SK-N-MC (cell line): ENCODE measurements around the gene LRP6.

Source experiments
- DNase-seq: peaks from one replicate; pipeline ENCODE4 v3.0.0-alpha.2; 2011; ENCODE audit warnings: low read depth, low spot score
- H3K27ac ChIP-seq: fragments of 200-600 bp; sonication (generic); 2 replicates; pipeline ENCODE4 v1.5.1; 2016; ENCODE audit warnings: mixed run types
- H3K36me3 ChIP-seq: fragments of 200-600 bp; sonication (generic); 2 replicates; pipeline ENCODE4 v1.6.1; 2017; ENCODE audit warnings: antibody characterized with exemption, low read length, mixed read lengths; ENCODE audit not compliant: insufficient read depth
- H3K4me3 ChIP-seq: fragments of 200-600 bp; sonication (generic); 2 replicates; pipeline ENCODE4 v1.5.1; 2016
- H3K9ac ChIP-seq: fragments of 200-600 bp; sonication (generic); 2 replicates; pipeline ENCODE4 v1.8.0; 2017; ENCODE audit warnings: mixed run types, mixed read lengths; ENCODE audit not compliant: insufficient read length
- H3K9me3 ChIP-seq: fragments of 200-600 bp; sonication (generic); 2 replicates; pipeline ENCODE4 v1.6.1; 2017; ENCODE audit warnings: low read depth, mild to moderate bottlenecking, antibody characterized with exemption, low read length, moderate library complexity, mixed read lengths
- EZH2 ChIP-seq: fragments of 200-600 bp; sonication (generic); IDR thresholded peaks from one replicate; pipeline ENCODE4 v1.6.1; 2017; ENCODE audit warnings: antibody characterized with exemption
- FOXP2 ChIP-seq: optimal IDR thresholded peaks from 2 replicates; pipeline ENCODE3; 2011; ENCODE audit warnings: mild to moderate bottlenecking, moderate library complexity; ENCODE audit not compliant: insufficient read depth; ENCODE audit errors: extremely low read length, control extremely low read depth
- POLR2AphosphoS5 ChIP-seq: IDR thresholded peaks from 2 replicates; pipeline ENCODE4 v1.6.1; 2012; ENCODE audit warnings: mild to moderate bottlenecking, low read depth, low read length, borderline replicate concordance

LRP6 gene

DNA sequence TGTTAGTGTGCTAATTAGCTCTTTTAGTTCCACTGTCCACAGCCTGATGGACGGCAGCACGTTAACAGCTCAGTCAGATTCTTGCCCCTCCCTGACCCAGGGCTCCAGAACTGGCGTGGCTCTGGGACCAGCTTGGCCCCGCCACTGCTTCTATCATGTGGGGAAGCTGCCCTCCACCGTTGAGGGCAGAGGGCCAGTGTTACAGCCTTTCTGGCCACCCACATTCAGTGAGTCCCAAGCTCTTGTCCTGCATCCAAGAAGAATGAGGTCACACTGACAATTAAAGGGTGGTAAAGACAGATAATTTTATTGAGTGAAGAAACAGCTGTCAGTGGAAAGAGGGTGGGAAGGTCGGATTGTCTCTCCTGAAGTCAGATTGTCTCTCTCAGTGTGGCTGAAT is 159.2 kb downstream of the LRP6 start:
- Histone ChIP-seq H3K36me3 (no peaks in the 10 kb centered on the region; the same call in 1 of the 2 replicates), H3K27ac (no peak overlapping the region), H3K4me3 (no peak overlapping the region), H3K9ac (no peak overlapping the region), H3K9me3 (peaks cover 9% of the 10 kb centered on the region; the same call in 1 of the 2 replicates)
- no peak for DNase-seq
- TF ChIP-seq FOXP2 (no peak), EZH2 (no peak), POLR2AphosphoS5 (no peak)

DNA sequence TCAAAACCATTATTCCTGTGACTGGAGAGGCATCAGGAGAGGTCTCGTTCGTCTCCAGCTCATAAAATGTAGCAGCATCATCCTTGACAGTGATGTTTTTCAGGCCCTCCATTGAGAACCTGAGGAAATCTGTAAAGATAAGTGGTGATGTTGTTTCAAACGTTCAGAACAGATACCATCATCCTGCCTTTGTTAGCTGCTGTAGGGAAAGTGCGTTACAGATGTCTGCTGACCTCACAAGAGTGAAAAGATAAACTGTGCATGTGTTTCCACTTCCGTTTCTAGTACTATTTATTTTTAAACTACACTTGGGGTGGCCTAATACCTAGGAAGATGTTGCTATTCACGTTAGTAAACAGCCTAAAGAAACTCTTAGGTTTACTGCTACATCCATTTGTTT is 167.7 kb downstream of the LRP6 start:
- Histone ChIP-seq H3K4me3 (no peak overlapping the region), H3K9ac (no peak overlapping the region), H3K9me3 (no peaks in the 10 kb centered on the region), H3K27ac (no peak overlapping the region), H3K36me3 (no peaks in the 10 kb centered on the region; the same call in 1 of the 2 replicates)
- TF ChIP-seq FOXP2 (no peak), POLR2AphosphoS5 (no peak), EZH2 (no peak)
- DNase-seq = no peak

DNA sequence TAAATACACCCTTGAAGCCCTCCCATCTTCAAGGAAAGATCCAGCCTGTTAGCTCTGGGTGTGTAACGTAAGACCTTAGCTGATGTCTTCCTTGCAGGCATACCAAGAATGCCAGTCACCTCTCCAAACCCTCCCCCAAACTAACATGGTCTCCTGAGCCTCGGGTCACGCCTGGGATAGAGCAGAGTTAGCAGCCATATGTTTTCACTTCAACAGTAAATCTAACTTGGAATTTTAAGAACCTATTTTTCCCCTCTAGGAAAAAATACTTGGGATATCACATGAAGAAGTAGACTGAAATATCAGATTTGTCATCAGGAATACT is 168.2 kb downstream of the LRP6 start:
- Histone ChIP-seq H3K27ac (no peak overlapping the region), H3K9ac (no peak overlapping the region), H3K9me3 (no peaks in the 10 kb centered on the region), H3K36me3 (no peaks in the 10 kb centered on the region; the same call in 1 of the 2 replicates), H3K4me3 (no peak overlapping the region)
- no peak for DNase-seq
- no peak for TF ChIP-seq FOXP2
- no peak for TF ChIP-seq EZH2
- no peak for TF ChIP-seq POLR2AphosphoS5

DNA sequence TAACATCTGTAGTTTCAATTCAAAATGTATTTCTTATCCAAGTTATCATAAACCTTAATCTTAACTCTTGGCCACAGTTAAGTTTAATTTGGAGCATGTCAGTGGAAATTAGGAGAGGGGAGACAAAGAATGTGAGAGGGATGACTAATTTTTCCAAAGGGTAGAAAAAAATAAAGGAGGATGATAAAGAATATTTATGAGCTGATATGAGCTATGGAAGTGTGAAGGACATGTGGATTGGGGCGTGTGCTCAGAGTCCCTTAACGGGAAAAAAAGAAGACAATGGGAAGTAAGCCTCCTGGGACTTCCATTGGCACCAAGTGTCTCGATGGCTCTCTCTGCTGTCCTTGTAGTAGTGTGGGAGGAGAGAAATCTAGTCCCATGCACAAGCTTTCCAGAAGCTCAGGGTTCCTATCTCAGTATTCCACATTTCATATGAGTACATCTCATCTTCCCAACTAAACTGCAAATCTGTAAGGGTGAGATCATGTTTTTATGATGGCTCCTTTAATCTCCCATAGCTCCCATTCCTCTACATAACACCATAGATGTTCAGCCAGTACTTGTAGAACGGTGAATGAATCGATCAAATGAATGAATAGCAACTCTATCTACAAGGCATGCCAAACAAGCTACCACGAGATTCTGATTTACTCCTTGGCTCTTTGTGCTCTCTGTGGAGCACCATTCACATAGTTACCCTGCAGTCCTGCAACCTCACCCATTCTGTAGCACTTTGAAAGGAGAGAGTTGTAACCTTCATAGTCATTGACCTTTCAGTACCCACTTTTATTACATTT is 168.8 kb downstream of the LRP6 start:
- no peaks in the 10 kb centered on the region for H3K9me3 ChIP-seq
- H3K36me3 ChIP-seq = no peaks in the 10 kb centered on the region
- H3K27ac ChIP-seq = peak overlapping the region; percentile 36; the same call in 1 of the 2 replicates
- H3K9ac ChIP-seq = no peak overlapping the region
- no peak overlapping the region for H3K4me3 ChIP-seq
- DNase-seq = no peak
- TF ChIP-seq EZH2 (no peak), FOXP2 (no peak), POLR2AphosphoS5 (no peak)

DNA sequence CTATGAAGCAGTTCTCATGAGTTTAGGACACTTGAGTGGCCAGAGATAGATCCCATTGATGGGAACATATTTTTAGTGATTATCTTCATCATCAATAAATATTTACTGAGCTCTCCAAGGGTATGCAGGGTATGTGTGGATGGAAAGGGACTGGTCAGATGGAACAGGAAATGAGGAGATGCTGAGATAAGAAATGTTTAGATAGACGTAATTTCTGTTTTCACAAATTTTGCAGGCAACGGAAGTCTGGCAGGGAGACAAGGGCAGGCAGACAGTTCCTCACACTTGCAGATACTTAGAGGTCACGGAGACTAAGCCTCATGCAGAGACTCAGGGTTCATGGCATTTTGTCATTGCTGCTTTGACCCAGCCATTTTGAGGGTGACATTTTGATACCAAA is 171.8 kb downstream of the LRP6 start:
- no peak overlapping the region for H3K4me3 ChIP-seq
- no peak overlapping the region for H3K9ac ChIP-seq
- TF ChIP-seq POLR2AphosphoS5 = no peak
- TF ChIP-seq FOXP2 = no peak
- TF ChIP-seq EZH2 = no peak
- no peaks in the 10 kb centered on the region for H3K9me3 ChIP-seq
- no peak for DNase-seq
- H3K27ac ChIP-seq = no peak overlapping the region
- H3K36me3 ChIP-seq = no peaks in the 10 kb centered on the region

DNA sequence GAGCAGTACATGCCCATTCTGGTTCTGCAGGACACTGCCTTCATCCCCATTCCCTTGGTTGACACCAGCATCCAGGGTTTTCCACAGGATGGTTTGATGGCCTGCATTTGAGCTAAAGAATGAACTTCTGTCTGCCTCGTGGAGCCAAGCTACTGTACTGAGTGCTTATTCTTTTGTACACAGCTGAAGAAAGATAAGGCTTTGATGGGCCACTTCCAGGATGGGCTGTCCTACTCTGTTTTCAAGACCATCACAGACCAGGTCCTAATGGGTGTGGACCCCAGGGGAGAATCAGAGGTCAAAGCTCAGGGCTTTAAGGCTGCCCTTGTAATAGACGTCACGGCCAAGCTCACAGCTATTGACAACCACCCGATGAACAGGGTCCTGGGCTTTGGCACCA is 172.4 kb downstream of the LRP6 start:
- no peak for DNase-seq
- TF ChIP-seq FOXP2 (no peak), POLR2AphosphoS5 (no peak), EZH2 (no peak)
- Histone ChIP-seq H3K27ac (no peak overlapping the region), H3K9ac (no peak overlapping the region), H3K9me3 (no peaks in the 10 kb centered on the region), H3K36me3 (no peaks in the 10 kb centered on the region), H3K4me3 (no peak overlapping the region)

DNA sequence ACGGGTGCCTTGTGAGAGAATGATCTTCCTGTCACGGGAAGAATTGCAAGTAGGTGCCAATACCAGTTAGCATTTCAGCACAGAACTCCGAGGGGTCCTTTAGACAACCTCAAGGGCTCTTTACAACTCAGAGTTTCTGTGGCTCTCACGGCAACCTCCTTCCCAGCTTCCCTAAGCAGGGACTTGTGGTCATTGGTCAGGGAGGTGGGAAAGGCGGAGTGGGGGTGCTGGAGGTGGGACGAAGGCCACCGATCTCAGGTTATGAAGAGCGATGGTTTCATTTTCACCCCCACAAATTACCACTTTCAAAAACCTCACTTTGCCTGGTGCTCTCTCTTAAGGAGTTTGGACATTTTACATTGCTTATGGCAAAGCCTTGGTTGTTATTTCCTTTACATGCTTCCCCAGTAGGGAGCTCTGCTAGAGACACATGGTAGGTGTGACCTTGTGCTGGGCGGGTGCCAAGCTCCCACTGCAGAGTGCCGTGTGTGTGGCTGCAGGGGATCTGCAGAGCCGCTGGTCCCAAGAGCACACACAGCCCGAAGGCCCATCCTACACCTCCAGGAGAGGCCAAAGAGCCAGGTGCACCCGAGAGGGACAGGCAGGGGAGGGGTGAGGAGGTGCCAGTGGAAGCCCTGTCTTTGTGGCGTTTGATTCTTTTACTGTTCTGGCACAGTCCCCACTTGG is 174.7 kb downstream of the LRP6 start:
- no peaks in the 10 kb centered on the region for H3K36me3 ChIP-seq
- H3K9ac ChIP-seq = no peak overlapping the region
- no peak overlapping the region for H3K4me3 ChIP-seq
- no peaks in the 10 kb centered on the region for H3K9me3 ChIP-seq
- TF ChIP-seq FOXP2 = no peak
- TF ChIP-seq POLR2AphosphoS5 = no peak
- TF ChIP-seq EZH2 = no peak
- no peak overlapping the region for H3K27ac ChIP-seq
- DNase-seq = no peak

DNA sequence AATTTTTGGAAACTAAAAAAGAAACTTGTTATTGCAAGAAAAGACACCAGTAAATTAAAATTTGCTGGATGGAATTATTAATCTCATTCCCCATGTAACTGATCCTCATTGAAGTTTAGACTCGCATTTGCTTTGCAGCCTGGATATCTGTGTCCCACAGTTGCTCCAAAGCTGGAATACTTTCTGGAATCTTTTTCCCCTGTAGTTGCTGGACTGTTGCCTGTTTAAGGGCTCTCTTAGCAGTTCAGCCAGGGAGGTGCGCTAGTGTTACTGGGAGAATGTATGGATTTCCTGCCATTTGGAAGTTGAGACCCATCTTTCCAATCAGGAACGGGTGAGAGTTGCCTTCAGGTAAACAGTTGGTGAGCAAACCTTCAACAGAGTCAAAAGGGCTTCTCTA is 175.8 kb downstream of the LRP6 start:
- Histone ChIP-seq H3K9ac (no peak overlapping the region), H3K27ac (no peak overlapping the region), H3K36me3 (no peaks in the 10 kb centered on the region), H3K4me3 (no peak overlapping the region), H3K9me3 (no peaks in the 10 kb centered on the region)
- no peak for DNase-seq
- TF ChIP-seq EZH2 (no peak), POLR2AphosphoS5 (no peak), FOXP2 (no peak)
